C4-2B (cell line): ENCODE measurements around the gene ICE1.

Experiments
- ZFX ChIP-seq: fragments of 450-650 bp; IDR thresholded peaks from 2 replicates; pipeline ENCODE4 v1.6.1; 2017
- TF ChIP-seq, protein P1 (sequence below): fragments of 450-650 bp; conservative IDR thresholded peaks from 2 replicates; pipeline ENCODE4 v1.5.1; 2017; ENCODE audit warnings: mild to moderate bottlenecking

DNA sequence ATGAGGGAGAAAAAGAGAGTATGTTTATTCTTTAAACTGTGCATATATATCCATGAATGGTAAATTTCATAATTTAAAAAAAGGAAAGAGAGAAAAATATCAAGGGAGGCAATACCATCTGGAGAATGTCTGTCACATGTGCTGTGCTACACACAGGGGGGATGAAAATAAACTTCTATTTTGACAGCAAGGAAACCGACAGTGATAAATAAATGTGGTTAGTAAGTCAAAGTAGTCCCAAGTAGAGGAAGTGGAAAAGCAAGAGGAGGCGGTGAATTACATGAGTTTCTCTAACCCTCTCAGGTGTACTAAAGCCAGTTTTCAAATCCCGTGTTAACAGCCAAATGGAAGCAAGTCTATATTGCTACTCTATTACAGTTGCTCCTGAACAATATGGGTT, 83.3 kb downstream of the ICE1 start:
- TF ChIP-seq, protein P1, sequence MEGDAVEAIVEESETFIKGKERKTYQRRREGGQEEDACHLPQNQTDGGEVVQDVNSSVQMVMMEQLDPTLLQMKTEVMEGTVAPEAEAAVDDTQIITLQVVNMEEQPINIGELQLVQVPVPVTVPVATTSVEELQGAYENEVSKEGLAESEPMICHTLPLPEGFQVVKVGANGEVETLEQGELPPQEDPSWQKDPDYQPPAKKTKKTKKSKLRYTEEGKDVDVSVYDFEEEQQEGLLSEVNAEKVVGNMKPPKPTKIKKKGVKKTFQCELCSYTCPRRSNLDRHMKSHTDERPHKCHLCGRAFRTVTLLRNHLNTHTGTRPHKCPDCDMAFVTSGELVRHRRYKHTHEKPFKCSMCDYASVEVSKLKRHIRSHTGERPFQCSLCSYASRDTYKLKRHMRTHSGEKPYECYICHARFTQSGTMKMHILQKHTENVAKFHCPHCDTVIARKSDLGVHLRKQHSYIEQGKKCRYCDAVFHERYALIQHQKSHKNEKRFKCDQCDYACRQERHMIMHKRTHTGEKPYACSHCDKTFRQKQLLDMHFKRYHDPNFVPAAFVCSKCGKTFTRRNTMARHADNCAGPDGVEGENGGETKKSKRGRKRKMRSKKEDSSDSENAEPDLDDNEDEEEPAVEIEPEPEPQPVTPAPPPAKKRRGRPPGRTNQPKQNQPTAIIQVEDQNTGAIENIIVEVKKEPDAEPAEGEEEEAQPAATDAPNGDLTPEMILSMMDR: no peak
- no peak for TF ChIP-seq ZFX
